Measurements from ENCODE around the gene MT1E.
"Not testable (repeated sequence)": the region's sequence is repeated elsewhere in the genome, so short reads cannot be mapped to it uniquely, and the experiment has no call there.

- TF ChIP-seq CTCF (IDR thresholded peaks at IDR 0.05; ENCODE audit: poor library complexity, severe bottlenecking); POLR2AphosphoS5 (IDR thresholded peaks at IDR 0.05); EZH2 (IDR thresholded peaks at IDR 0.05; ENCODE audit: borderline replicate concordance, insufficient read depth, low read length, poor library complexity, severe bottlenecking); EP300 (conservative IDR thresholded peaks at IDR 0.05; ENCODE audit: poor library complexity, severe bottlenecking); REST (IDR thresholded peaks at IDR 0.05; ENCODE audit: borderline replicate concordance); MXI1 (conservative IDR thresholded peaks at IDR 0.05; ENCODE audit: poor library complexity, severe bottlenecking); SMC3 (conservative IDR thresholded peaks at IDR 0.05; ENCODE audit: poor library complexity): not testable (repeated sequence)
Observed at GRCh38 chr16:56621665-56622445, 3.7 kb upstream of the MT1E start.
